CD8-positive, alpha-beta memory T cell (primary cell): ENCODE results near the gene BCAR3. TPM values are rescaled to one million over a fixed set of nuclear protein-coding genes. Genes with fewer than 3 reads are reported as not detected.

ENCODE experiments used
- CTCF ChIA-PET: fragments of 350-600 bp; sonication (Branson Sonifier 250); formaldehyde crosslinking; loops from one replicate; lab custom pipeline; 2021; ENCODE audit warnings: antibody characterized with exemption; lab: Charles Lee
- POLR2A ChIA-PET: fragments of 350-600 bp; sonication (Branson Sonifier 250); formaldehyde crosslinking; loops from one replicate; lab custom pipeline; 2021; ENCODE audit warnings: antibody characterized with exemption; lab: Charles Lee
- DNase-seq, 5 donors: peaks; one replicate each; pipeline versions ENCODE4 v3.0.0 to v3.0.0-alpha.2; 2020 to 2022; ENCODE audit warnings: mixed read lengths in 1 of 5
- H3K27ac ChIP-seq: one replicate; pipeline ENCODE4 v1.7.0; 2013; ENCODE audit warnings: low read depth, mild to moderate bottlenecking, low read length, moderate library complexity
- H3K27me3 ChIP-seq: 2 replicates; pipeline ENCODE4 v1.7.0; 2013; ENCODE audit warnings: low read length, mild to moderate bottlenecking; ENCODE audit not compliant: insufficient read depth, poor library complexity, severe bottlenecking
- H3K36me3 ChIP-seq: 2 replicates; pipeline ENCODE4 v1.7.0; 2013; ENCODE audit warnings: mild to moderate bottlenecking, low read length, moderate library complexity; ENCODE audit not compliant: insufficient read depth
- H3K4me1 ChIP-seq: 2 replicates; pipeline ENCODE4 v1.7.0; 2013; ENCODE audit warnings: mild to moderate bottlenecking, low read length, moderate library complexity; ENCODE audit not compliant: insufficient read depth
- H3K4me3 ChIP-seq: 2 replicates; pipeline ENCODE4 v1.7.0; 2013; ENCODE audit warnings: mild to moderate bottlenecking, low read length
- H3K9me3 ChIP-seq: 2 replicates; pipeline ENCODE4 v1.7.0; 2013; ENCODE audit warnings: mild to moderate bottlenecking, low read length
- H3K27ac Mint-ChIP-seq, 8 donors: one replicate each; pipeline ENCODE4 v1.8.0; 2020 to 2021; ENCODE audit warnings: mixed read lengths in 8 of 8, mild to moderate bottlenecking in 6 of 8, inconsistent platforms in 3 of 8, moderate library complexity in 3 of 8
- H3K27me3 Mint-ChIP-seq, 2 donors: one replicate each; pipeline ENCODE4 v1.8.0; 2020 to 2021; ENCODE audit warnings: mixed read lengths in 2 of 2, mild to moderate bottlenecking in 1 of 2, moderate library complexity in 1 of 2
- H3K36me3 Mint-ChIP-seq, 3 donors: one replicate each; pipeline ENCODE4 v1.8.0; 2020 to 2021; ENCODE audit warnings: mixed read lengths in 3 of 3, inconsistent platforms in 1 of 3, mild to moderate bottlenecking in 1 of 3
- H3K4me1 Mint-ChIP-seq, 3 donors: one replicate each; pipeline ENCODE4 v1.8.0; 2020 to 2021; ENCODE audit warnings: mixed read lengths in 3 of 3, inconsistent platforms in 1 of 3, mild to moderate bottlenecking in 1 of 3
- H3K4me3 Mint-ChIP-seq, 7 donors: one replicate each; pipeline ENCODE4 v1.8.0; 2020 to 2021; ENCODE audit warnings: mixed read lengths in 7 of 7, mild to moderate bottlenecking in 6 of 7, moderate library complexity in 4 of 7, inconsistent platforms in 2 of 7
- H3K9me3 Mint-ChIP-seq, 5 donors: one replicate each; pipeline ENCODE4 v1.8.0; 2020 to 2022; ENCODE audit warnings: mixed read lengths in 5 of 5, mild to moderate bottlenecking in 3 of 5, moderate library complexity in 2 of 5, inconsistent platforms in 1 of 5
- polyA plus RNA-seq: library from polyadenylated mRNA; unstranded; fragments of 300-500 nt; fragmentation: Illumina TruSeq; gene quantifications from one replicate; pipeline ENCODE4 v1.2.3, GENCODE V29; 2021
- total RNA-seq, 2 experiments: library from RNA; stranded (reverse); gene quantifications; one replicate each; pipeline ENCODE4 v1.2.3, GENCODE V29; 2021

BCAR3 gene
- total and polyA plus RNA-seq, 3 experiments from 2014 or later, result 0.32 to 0.77 (median 0.62) TPM

- H3K36me3 ChIP-seq, result no peaks in the 10 kb centered on the region
- no peaks in the 10 kb centered on the region for H3K4me1 Mint-ChIP-seq
- H3K36me3 Mint-ChIP-seq, result no peaks in the 10 kb centered on the region
- H3K27me3 ChIP-seq, result no peaks in the 10 kb centered on the region
- H3K27ac Mint-ChIP-seq, result no peak overlapping the region
- POLR2A ChIA-PET, result no interaction called here
- H3K27me3 Mint-ChIP-seq, result peaks cover 4 to 27% of the 10 kb centered on the region in 2 donors
- DNase-seq, result no peak
- CTCF ChIA-PET, result no interaction called here
- no peaks in the 10 kb centered on the region for H3K4me1 ChIP-seq
- no peaks in the 10 kb centered on the region for H3K9me3 Mint-ChIP-seq
- no peak overlapping the region for H3K4me3 Mint-ChIP-seq
- no peaks in the 10 kb centered on the region for H3K9me3 ChIP-seq
- H3K27ac ChIP-seq, result no peak overlapping the region
- no peak overlapping the region for H3K4me3 ChIP-seq
Observed at GRCh38 chr1:93532780-93533378, 148.8 kb downstream of the BCAR3 start.

DNA sequence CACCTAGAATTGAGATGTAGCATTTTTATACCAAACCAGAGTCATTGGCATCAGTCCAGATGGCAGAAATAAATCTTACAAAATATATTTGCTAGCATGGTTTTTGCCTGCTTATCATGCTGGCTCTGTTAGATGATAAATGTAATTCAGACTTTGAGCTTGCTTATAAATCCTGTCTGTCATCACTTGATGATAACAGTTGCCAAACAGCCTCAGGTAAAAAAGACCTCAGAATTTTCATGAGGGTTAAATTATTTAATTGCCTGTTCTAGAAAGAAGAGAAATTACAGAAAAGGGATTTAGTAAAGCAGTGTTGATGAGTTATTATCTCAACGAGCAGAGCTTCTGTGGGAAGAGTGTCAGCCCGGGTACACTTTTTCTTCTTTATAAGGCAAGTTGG lies 150.4 kb downstream of the BCAR3 start:
- ChIA-PET POLR2A (no interaction called here), CTCF (no interaction called here)

DNA sequence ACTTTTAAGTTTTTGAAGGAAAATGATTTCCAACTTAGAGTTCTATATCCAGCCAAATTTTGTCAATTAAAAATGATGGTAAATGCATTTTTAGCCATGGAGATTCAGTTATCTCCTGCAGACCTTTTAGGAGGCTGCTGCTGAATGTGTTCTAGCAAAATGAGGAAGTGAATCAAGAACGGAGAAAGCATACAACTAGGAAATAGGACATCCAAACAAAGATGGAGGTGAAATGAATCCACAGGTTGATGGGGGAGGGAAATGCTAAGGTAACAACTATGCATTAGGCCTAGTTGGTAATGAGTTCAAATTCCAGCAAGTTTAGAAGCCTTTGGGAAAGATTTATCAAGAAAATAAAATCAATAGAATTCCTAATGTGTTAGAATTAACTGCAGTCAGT lies 153.2 kb downstream of the BCAR3 start:
- H3K9me3 ChIP-seq, result no peaks in the 10 kb centered on the region
- POLR2A ChIA-PET, result no interaction called here
- H3K36me3 Mint-ChIP-seq, result no peaks in the 10 kb centered on the region
- no peak overlapping the region for H3K27ac Mint-ChIP-seq
- H3K9me3 Mint-ChIP-seq, result peaks cover 0 to 1% (median 0%) of the 10 kb centered on the region in 5 donors
- H3K27ac ChIP-seq, result no peak overlapping the region
- peaks cover 6 to 44% of the 10 kb centered on the region in 2 donors for H3K27me3 Mint-ChIP-seq
- CTCF ChIA-PET, result no interaction called here
- H3K4me1 ChIP-seq, result no peaks in the 10 kb centered on the region
- DNase-seq, result no peak
- no peaks in the 10 kb centered on the region for H3K4me1 Mint-ChIP-seq
- H3K36me3 ChIP-seq, result no peaks in the 10 kb centered on the region
- H3K4me3 ChIP-seq, result no peak overlapping the region
- H3K4me3 Mint-ChIP-seq, result no peak overlapping the region
- H3K27me3 ChIP-seq, result peaks cover 3% of the 10 kb centered on the region

More for the DNA sequence above, 150.4 kb downstream of the BCAR3 start:
- no peak for DNase-seq
- no peaks in the 10 kb centered on the region for H3K4me1 Mint-ChIP-seq
- H3K36me3 Mint-ChIP-seq, result no peaks in the 10 kb centered on the region
- no peak overlapping the region for H3K27ac Mint-ChIP-seq
- peaks cover 4 to 31% of the 10 kb centered on the region in 2 donors for H3K27me3 Mint-ChIP-seq
- H3K27me3 ChIP-seq, result no peaks in the 10 kb centered on the region
- no peaks in the 10 kb centered on the region for H3K4me1 ChIP-seq
- H3K36me3 ChIP-seq, result no peaks in the 10 kb centered on the region
- H3K9me3 Mint-ChIP-seq, result no peaks in the 10 kb centered on the region
- H3K27ac ChIP-seq, result no peak overlapping the region
- H3K4me3 ChIP-seq, result no peak overlapping the region
- no peaks in the 10 kb centered on the region for H3K9me3 ChIP-seq
- no peak overlapping the region for H3K4me3 Mint-ChIP-seq

DNA sequence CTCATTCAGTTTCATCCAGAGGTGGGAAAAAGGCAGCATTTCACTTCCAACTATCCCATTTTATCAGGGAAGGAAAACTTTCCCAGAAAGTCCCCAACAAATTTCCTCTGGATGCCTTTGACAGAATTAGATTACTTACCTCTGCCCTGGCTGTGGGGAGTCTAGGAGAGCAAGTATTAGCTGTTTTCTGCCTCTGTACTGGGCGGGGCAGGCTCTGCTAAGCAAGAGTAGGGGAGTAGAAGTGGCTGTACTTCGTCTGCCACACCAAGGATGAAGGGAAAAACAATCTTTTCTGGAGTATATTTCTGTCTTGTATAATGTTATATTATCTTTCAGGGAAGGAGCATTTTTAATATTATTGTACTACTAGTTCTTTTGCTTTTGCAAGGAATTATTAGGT lies 155.2 kb downstream of the BCAR3 start:
- Mint-ChIP-seq H3K4me3 (no peak overlapping the region), H3K36me3 (no peaks in the 10 kb centered on the region), H3K27ac (no peak overlapping the region), H3K9me3 (peaks cover 0 to 1% (median 0%) of the 10 kb centered on the region in 5 donors), H3K27me3 (peaks cover 8 to 39% of the 10 kb centered on the region in 2 donors), H3K4me1 (no peaks in the 10 kb centered on the region)
- ChIA-PET CTCF (no interaction called here), POLR2A (no interaction called here)
- Histone ChIP-seq H3K27me3 (peaks cover 3% of the 10 kb centered on the region), H3K4me3 (no peak overlapping the region), H3K9me3 (no peaks in the 10 kb centered on the region), H3K4me1 (no peaks in the 10 kb centered on the region), H3K36me3 (no peaks in the 10 kb centered on the region), H3K27ac (no peak overlapping the region)
- DNase-seq, result no peak

DNA sequence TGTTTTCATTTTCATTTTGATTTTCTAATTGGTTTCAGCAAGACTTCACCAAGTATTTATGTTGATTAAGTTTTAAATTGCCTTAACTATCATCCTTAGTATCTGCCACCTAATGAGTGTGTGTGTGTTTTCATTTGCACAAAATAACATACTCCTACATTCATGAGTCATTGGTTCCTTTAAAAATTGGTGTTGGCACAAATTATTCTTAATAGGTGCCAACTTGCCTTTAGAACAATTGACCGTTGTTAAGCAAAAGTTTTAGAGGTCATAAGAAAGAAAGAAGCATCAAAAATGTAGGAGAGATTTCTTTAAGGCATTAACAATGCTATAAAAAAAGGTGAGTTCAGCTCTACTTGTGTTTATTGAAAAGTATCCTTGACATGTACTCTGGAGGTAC lies 156.2 kb downstream of the BCAR3 start:
- Histone ChIP-seq H3K4me3 (no peak overlapping the region), H3K4me1 (no peaks in the 10 kb centered on the region), H3K27me3 (peaks cover 3% of the 10 kb centered on the region), H3K9me3 (no peaks in the 10 kb centered on the region), H3K36me3 (no peaks in the 10 kb centered on the region), H3K27ac (no peak overlapping the region)
- Mint-ChIP-seq H3K4me3 (no peak overlapping the region), H3K36me3 (no peaks in the 10 kb centered on the region), H3K27me3 (peaks cover 6 to 39% of the 10 kb centered on the region in 2 donors), H3K9me3 (peaks cover 0 to 1% (median 0%) of the 10 kb centered on the region in 5 donors), H3K27ac (no peak overlapping the region), H3K4me1 (no peaks in the 10 kb centered on the region)
- ChIA-PET POLR2A (no interaction called here), CTCF (no interaction called here)
- no peak for DNase-seq

GRCh38 chr1:93522721-93523120 lies 158.9 kb downstream of the BCAR3 start:
- no peaks in the 10 kb centered on the region for H3K4me1 ChIP-seq
- H3K9me3 ChIP-seq, result no peaks in the 10 kb centered on the region
- no peak for DNase-seq
- no peak overlapping the region for H3K27ac Mint-ChIP-seq
- peaks cover 3% of the 10 kb centered on the region for H3K27me3 ChIP-seq
- H3K4me3 ChIP-seq, result no peak overlapping the region
- no peak overlapping the region for H3K4me3 Mint-ChIP-seq
- no peaks in the 10 kb centered on the region for H3K36me3 Mint-ChIP-seq
- H3K36me3 ChIP-seq, result no peaks in the 10 kb centered on the region
- peaks cover 6 to 29% of the 10 kb centered on the region in 2 donors for H3K27me3 Mint-ChIP-seq
- H3K9me3 Mint-ChIP-seq, result peaks cover 0 to 1% (median 0%) of the 10 kb centered on the region in 5 donors
- ChIA-PET POLR2A (no interaction called here), CTCF (no interaction called here)
- no peaks in the 10 kb centered on the region for H3K4me1 Mint-ChIP-seq
- no peak overlapping the region for H3K27ac ChIP-seq

- CTCF ChIA-PET, result no interaction called here
- Histone ChIP-seq H3K4me3 (no peak overlapping the region), H3K4me1 (no peaks in the 10 kb centered on the region), H3K27ac (no peak overlapping the region), H3K9me3 (no peaks in the 10 kb centered on the region), H3K36me3 (no peaks in the 10 kb centered on the region), H3K27me3 (peaks cover 3% of the 10 kb centered on the region)
- peaks cover 0 to 2% (median 0%) of the 10 kb centered on the region in 5 donors for H3K9me3 Mint-ChIP-seq
- POLR2A ChIA-PET, result no interaction called here
- H3K4me1 Mint-ChIP-seq, result no peaks in the 10 kb centered on the region
- H3K27ac Mint-ChIP-seq, result no peak overlapping the region
- H3K4me3 Mint-ChIP-seq, result no peak overlapping the region
- no peaks in the 10 kb centered on the region for H3K36me3 Mint-ChIP-seq
- DNase-seq, result no peak
- peaks cover 6 to 25% of the 10 kb centered on the region in 2 donors for H3K27me3 Mint-ChIP-seq
Observed at GRCh38 chr1:93521618-93522017, 160.0 kb downstream of the BCAR3 start.

- CTCF ChIA-PET, result no interaction called here
- H3K27me3 Mint-ChIP-seq, result peaks cover 2 to 6% of the 10 kb centered on the region in 2 donors
- no peaks in the 10 kb centered on the region for H3K4me1 Mint-ChIP-seq
- Histone ChIP-seq H3K27me3 (no peaks in the 10 kb centered on the region), H3K27ac (no peak overlapping the region), H3K36me3 (no peaks in the 10 kb centered on the region), H3K4me3 (no peak overlapping the region), H3K9me3 (no peaks in the 10 kb centered on the region), H3K4me1 (no peaks in the 10 kb centered on the region)
- DNase-seq, result no peak
- no peak overlapping the region for H3K27ac Mint-ChIP-seq
- no peak overlapping the region for H3K4me3 Mint-ChIP-seq
- peaks cover 0 to 4% (median 0%) of the 10 kb centered on the region in 5 donors for H3K9me3 Mint-ChIP-seq
- POLR2A ChIA-PET, result no interaction called here
- H3K36me3 Mint-ChIP-seq, result no peaks in the 10 kb centered on the region
Observed at GRCh38 chr1:93519199-93519829, 162.3 kb downstream of the BCAR3 start.
